Measurements from ENCODE around the gene KRTAP5-3. TPM values are rescaled to one million over a fixed set of nuclear protein-coding genes. Genes with fewer than 3 reads are reported as not detected.
A peak's percentile ranks its signal among the peaks of the same experiment; 100 is the strongest.

KRTAP5-3 gene
- total and polyA plus RNA-seq, 2 of the 13 experiments (the other 11 are each of a cell fraction or from before 2014, with no cell fraction given), result not detected

GRCh38 chr11:1565173-1565903 is 42.9 kb downstream of the KRTAP5-3 start:
- ChIA-PET POLR2A (no interaction called here), CTCF (ENCODE audit: low intra/inter-chr PET ratio, low total read pairs) (no interaction called here)
- Histone ChIP-seq H3K36me3 (replicated peaks in 1 of 2; ENCODE audit: control insufficient read depth in 1 of 2, insufficient read depth in 2 of 2, low read length in 2 of 2) (peaks cover 0 to 1% of the 10 kb centered on the region in 2 experiments; a peak in 1 of 5 replicates), H3K4me3 (replicated peaks in 1 of 3; ENCODE audit: insufficient read depth in 1 of 3, low read depth in 2 of 3, low read length in 3 of 3) (no peak overlapping the region), H3K4me2 (ENCODE audit: low read depth, low read length) (no peak overlapping the region), H3K4me1 (ENCODE audit: insufficient read depth, low read length) (peaks cover 22% of the 10 kb centered on the region), H3K27ac (ENCODE audit: extremely low read length, insufficient read depth, low read length) (no peak overlapping the region), H3K79me2 (ENCODE audit: insufficient read depth, low read length) (no peaks in the 10 kb centered on the region), H3K9me3 (ENCODE audit: low read length) (no peaks in the 10 kb centered on the region), H2AFZ (ENCODE audit: low read length) (no peak overlapping the region), H3K9ac (ENCODE audit: insufficient read depth, low read depth, low read length) (no peak overlapping the region), H4K20me1 (ENCODE audit: insufficient read depth, low read length) (peaks cover 30% of the 10 kb centered on the region; the same call in 1 of the 2 replicates), H3K27me3 (ENCODE audit: control insufficient read depth in 1 of 2, insufficient read depth in 2 of 2, low read length in 2 of 2) (no peaks in the 10 kb centered on the region)
- FAIRE-seq, result no peak
- ATAC-seq, result no peak
- in situ Hi-C loops (cut with HindIII; ENCODE audit: extremely low pct_ligation_motif_present, low pct_unique_long_range_greater_than_20kb), result no loop called here
- WGBS (ENCODE audit: low lambda C conversion rate), result 100% methylated on average over 1 of the region's 28 CpGs
- TF ChIP-seq MNT (IDR thresholded peaks at IDR 0.05) (peak; percentile 27; the same call in 1 of the 2 replicates), ZSCAN12 (CRISPR knock-in tag; IDR thresholded peaks at IDR 0.05) (no peak), NR2C2 (CRISPR knock-in tag; IDR thresholded peaks at IDR 0.05; ENCODE audit: borderline replicate concordance) (no peak)
- intact Hi-C loops (cut with micrococcal nuclease; ENCODE audit: unreplicated experiment), result no loop called here
- no TSS peak for BruUV-seq (replicated peaks)
- DNase-seq (ENCODE audit: low spot score), result no peak

GRCh38 chr11:1564535-1565172 is 43.6 kb downstream of the KRTAP5-3 start:
- no peaks in the 10 kb centered on the region for H3K79me2 ChIP-seq (ENCODE audit: insufficient read depth, low read length)
- in situ Hi-C loops (cut with HindIII; ENCODE audit: extremely low pct_ligation_motif_present, low pct_unique_long_range_greater_than_20kb) (no loop called here), intact Hi-C loops (cut with micrococcal nuclease; ENCODE audit: unreplicated experiment) (no loop called here)
- no peaks in the 10 kb centered on the region for H3K27me3 ChIP-seq (ENCODE audit: control insufficient read depth in 1 of 2, insufficient read depth in 2 of 2, low read length in 2 of 2)
- ATAC-seq (no peak), FAIRE-seq (no peak), DNase-seq (ENCODE audit: low spot score) (no peak)
- H3K9ac ChIP-seq (ENCODE audit: insufficient read depth, low read depth, low read length), result no peak overlapping the region
- peaks cover 15% of the 10 kb centered on the region for H3K4me1 ChIP-seq (ENCODE audit: insufficient read depth, low read length)
- CTCF ChIA-PET (ENCODE audit: low intra/inter-chr PET ratio, low total read pairs), result no interaction called here
- no TSS peak for BruUV-seq (replicated peaks)
- H2AFZ ChIP-seq (ENCODE audit: low read length), result no peak overlapping the region
- H4K20me1 ChIP-seq (ENCODE audit: insufficient read depth, low read length), result peaks cover 29% of the 10 kb centered on the region; the same call in 1 of the 2 replicates
- H3K9me3 ChIP-seq (ENCODE audit: low read length), result no peaks in the 10 kb centered on the region
- H3K4me2 ChIP-seq (ENCODE audit: low read depth, low read length), result no peak overlapping the region
- H3K36me3 ChIP-seq (replicated peaks in 1 of 2; ENCODE audit: control insufficient read depth in 1 of 2, insufficient read depth in 2 of 2, low read length in 2 of 2), result peaks cover 0 to 1% of the 10 kb centered on the region in 2 experiments; a peak in 1 of 5 replicates
- POLR2A ChIA-PET, result no interaction called here
- WGBS (ENCODE audit: low lambda C conversion rate), result 100% methylated on average over 1 of the region's 16 CpGs
- H3K4me3 ChIP-seq (replicated peaks in 1 of 3; ENCODE audit: insufficient read depth in 1 of 3, low read depth in 2 of 3, low read length in 3 of 3), result no peak overlapping the region
- no peak overlapping the region for H3K27ac ChIP-seq (ENCODE audit: extremely low read length, insufficient read depth, low read length)
- TF ChIP-seq SETDB1 (CRISPR knock-in tag; IDR thresholded peaks at IDR 0.05; ENCODE audit: borderline replicate concordance) (no peak), KIAA2018 (CRISPR knock-in tag; IDR thresholded peaks at IDR 0.05; ENCODE audit: borderline replicate concordance) (no peak), CREB1 (IDR thresholded peaks at IDR 0.05) (0 out of 2 replicates have a peak, but pooled peaks have one; percentile 40), CREB1 (CRISPR knock-in tag; IDR thresholded peaks at IDR 0.05) (no peak)
